ENCODE results near the gene PLXNA4. TPM values are rescaled to one million over a fixed set of nuclear protein-coding genes. Genes with fewer than 3 reads are reported as not detected.

Gene PLXNA4
- total and polyA plus RNA-seq, 9 of the 15 experiments (the other 6 are each of a cell fraction or from before 2014, with no cell fraction given), result under 0.01 to 0.09 TPM; not detected in 7

DNA sequence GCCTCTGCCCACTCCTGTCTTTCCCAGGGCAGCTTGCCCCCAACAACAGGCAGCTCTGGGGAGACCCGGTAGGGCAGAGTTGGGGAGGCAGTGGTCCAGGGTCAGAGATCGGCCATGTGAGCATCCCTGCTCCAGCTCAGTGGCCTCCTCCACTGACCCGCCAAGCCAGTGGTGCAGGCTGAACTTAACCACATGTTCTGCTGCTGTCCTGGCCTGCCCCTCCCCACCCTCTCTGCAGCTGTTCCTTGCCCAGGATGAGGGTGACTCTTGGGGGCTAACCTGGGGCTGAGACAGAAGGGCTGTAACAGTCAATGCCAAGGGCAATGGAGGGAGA, 349.3 kb downstream of the PLXNA4 start:
- H3K9me3 ChIP-seq (replicated peaks; ENCODE audit: control insufficient read depth, insufficient read depth, low read depth, low read length), result no peaks in the 10 kb centered on the region
- no peak overlapping the region for H3K9ac ChIP-seq (ENCODE audit: insufficient read depth in 1 of 2, low read depth in 2 of 2, low read length in 2 of 2)
- peaks cover 4% of the 10 kb centered on the region; the same call in 1 of the 2 replicates for H4K20me1 ChIP-seq (replicated peaks; ENCODE audit: control insufficient read depth, insufficient read depth, low read length)
- H3K79me2 ChIP-seq (ENCODE audit: control insufficient read depth, insufficient read depth, low read length), result no peaks in the 10 kb centered on the region
- H3K27me3 ChIP-seq (ENCODE audit: control insufficient read depth in 2 of 2, insufficient read depth in 2 of 2, low read length in 2 of 2), result peaks cover 5 to 23% of the 10 kb centered on the region in 2 experiments; a peak in 3 of 5 replicates
- WGBS (ENCODE audit: insufficient coverage, low coverage, missing lambda C conversion rate), result 4% methylated on average over 3 of the region's 3 CpGs
- no peak for ATAC-seq
- H3K36me3 ChIP-seq (ENCODE audit: control insufficient read depth, insufficient read depth, low read length), result no peaks in the 10 kb centered on the region
- peaks cover 4% of the 10 kb centered on the region for H3K9me1 ChIP-seq (ENCODE audit: control insufficient read depth, insufficient read depth, low read length)
- DNase-seq (ENCODE audit: extremely low read depth in 1 of 4, low spot score in 3 of 4), result no peak
- no peak for FAIRE-seq
- POLR2A ChIA-PET, result interaction anchor here (0.9 kb wide), 1 partner anchor 15 kb away, joined by 3 read pairs; no protein-coding TSS in a partner anchor
- H3K4me2 ChIP-seq (ENCODE audit: insufficient read depth, low read length), result no peak overlapping the region
- H3K4me3 ChIP-seq, result no peak overlapping the region
- no peak overlapping the region for H3K27ac ChIP-seq (ENCODE audit: extremely low read depth, low read depth, low read length)
- H2AFZ ChIP-seq (ENCODE audit: low read depth, low read length), result no peak overlapping the region
- no TSS peak for BruUV-seq (replicated peaks)
- intact Hi-C loops (cut with micrococcal nuclease) (no loop called here), in situ Hi-C loops (cut with MboI) (no loop called here)
- CTCF ChIA-PET (ENCODE audit: low intra/inter-chr PET ratio), result no interaction called here
- no peaks in the 10 kb centered on the region for H3K4me1 ChIP-seq (replicated peaks in 1 of 2; ENCODE audit: control insufficient read depth in 2 of 2, insufficient read depth in 2 of 2, low read length in 2 of 2)
- TF ChIP-seq TAF9B (IDR thresholded peaks at IDR 0.05; ENCODE audit: partially characterized antibody) (no peak), GABPB2 (CRISPR knock-in tag; conservative IDR thresholded peaks at IDR 0.05) (no peak), FOXK2 (conservative IDR thresholded peaks at IDR 0.05 in 1 of 2, IDR thresholded peaks at IDR 0.05 in 1 of 2; ENCODE audit: low read depth in 2 of 2) (no peak), HDAC3 (IDR thresholded peaks at IDR 0.05; ENCODE audit: borderline replicate concordance, partially characterized antibody) (no peak), POLR3A (IDR thresholded peaks at IDR 0.05; ENCODE audit: borderline replicate concordance, extremely low read depth, insufficient read depth, insufficient read length) (no peak), TFAM (CRISPR knock-in tag; conservative IDR thresholded peaks at IDR 0.05) (no peak), SMAD3 (CRISPR knock-in tag; conservative IDR thresholded peaks at IDR 0.05) (no peak)
- TF ChIP-seq, protein P1, sequence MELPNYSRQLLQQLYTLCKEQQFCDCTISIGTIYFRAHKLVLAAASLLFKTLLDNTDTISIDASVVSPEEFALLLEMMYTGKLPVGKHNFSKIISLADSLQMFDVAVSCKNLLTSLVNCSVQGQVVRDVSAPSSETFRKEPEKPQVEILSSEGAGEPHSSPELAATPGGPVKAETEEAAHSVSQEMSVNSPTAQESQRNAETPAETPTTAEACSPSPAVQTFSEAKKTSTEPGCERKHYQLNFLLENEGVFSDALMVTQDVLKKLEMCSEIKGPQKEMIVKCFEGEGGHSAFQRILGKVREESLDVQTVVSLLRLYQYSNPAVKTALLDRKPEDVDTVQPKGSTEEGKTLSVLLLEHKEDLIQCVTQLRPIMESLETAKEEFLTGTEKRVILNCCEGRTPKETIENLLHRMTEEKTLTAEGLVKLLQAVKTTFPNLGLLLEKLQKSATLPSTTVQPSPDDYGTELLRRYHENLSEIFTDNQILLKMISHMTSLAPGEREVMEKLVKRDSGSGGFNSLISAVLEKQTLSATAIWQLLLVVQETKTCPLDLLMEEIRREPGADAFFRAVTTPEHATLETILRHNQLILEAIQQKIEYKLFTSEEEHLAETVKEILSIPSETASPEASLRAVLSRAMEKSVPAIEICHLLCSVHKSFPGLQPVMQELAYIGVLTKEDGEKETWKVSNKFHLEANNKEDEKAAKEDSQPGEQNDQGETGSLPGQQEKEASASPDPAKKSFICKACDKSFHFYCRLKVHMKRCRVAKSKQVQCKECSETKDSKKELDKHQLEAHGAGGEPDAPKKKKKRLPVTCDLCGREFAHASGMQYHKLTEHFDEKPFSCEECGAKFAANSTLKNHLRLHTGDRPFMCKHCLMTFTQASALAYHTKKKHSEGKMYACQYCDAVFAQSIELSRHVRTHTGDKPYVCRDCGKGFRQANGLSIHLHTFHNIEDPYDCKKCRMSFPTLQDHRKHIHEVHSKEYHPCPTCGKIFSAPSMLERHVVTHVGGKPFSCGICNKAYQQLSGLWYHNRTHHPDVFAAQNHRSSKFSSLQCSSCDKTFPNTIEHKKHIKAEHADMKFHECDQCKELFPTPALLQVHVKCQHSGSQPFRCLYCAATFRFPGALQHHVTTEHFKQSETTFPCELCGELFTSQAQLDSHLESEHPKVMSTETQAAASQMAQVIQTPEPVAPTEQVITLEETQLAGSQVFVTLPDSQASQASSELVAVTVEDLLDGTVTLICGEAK (IDR thresholded peaks at IDR 0.05), result no peak
- TF ChIP-seq, protein P1 (CRISPR knock-in tag; IDR thresholded peaks at IDR 0.05), result no peak
- TF ChIP-seq, protein P2, sequence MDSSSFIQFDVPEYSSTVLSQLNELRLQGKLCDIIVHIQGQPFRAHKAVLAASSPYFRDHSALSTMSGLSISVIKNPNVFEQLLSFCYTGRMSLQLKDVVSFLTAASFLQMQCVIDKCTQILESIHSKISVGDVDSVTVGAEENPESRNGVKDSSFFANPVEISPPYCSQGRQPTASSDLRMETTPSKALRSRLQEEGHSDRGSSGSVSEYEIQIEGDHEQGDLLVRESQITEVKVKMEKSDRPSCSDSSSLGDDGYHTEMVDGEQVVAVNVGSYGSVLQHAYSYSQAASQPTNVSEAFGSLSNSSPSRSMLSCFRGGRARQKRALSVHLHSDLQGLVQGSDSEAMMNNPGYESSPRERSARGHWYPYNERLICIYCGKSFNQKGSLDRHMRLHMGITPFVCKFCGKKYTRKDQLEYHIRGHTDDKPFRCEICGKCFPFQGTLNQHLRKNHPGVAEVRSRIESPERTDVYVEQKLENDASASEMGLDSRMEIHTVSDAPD (CRISPR knock-in tag; IDR thresholded peaks at IDR 0.05), result no peak
- TF ChIP-seq, protein P3, sequence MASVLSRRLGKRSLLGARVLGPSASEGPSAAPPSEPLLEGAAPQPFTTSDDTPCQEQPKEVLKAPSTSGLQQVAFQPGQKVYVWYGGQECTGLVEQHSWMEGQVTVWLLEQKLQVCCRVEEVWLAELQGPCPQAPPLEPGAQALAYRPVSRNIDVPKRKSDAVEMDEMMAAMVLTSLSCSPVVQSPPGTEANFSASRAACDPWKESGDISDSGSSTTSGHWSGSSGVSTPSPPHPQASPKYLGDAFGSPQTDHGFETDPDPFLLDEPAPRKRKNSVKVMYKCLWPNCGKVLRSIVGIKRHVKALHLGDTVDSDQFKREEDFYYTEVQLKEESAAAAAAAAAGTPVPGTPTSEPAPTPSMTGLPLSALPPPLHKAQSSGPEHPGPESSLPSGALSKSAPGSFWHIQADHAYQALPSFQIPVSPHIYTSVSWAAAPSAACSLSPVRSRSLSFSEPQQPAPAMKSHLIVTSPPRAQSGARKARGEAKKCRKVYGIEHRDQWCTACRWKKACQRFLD (CRISPR knock-in tag; IDR thresholded peaks at IDR 0.05), result no peak
